ENCODE results near the gene KRT6A. TPM values are rescaled to one million over a fixed set of nuclear protein-coding genes. Genes with fewer than 3 reads are reported as not detected.
"Not testable (repeated sequence)": the region's sequence is repeated elsewhere in the genome, so short reads cannot be mapped to it uniquely, and the experiment has no call there.

The KRT6A gene
- total RNA-seq, 3 donors from 2014 or later (not counting 1 experiment from before 2014, with no cell fraction given) = not detected

GRCh38 chr12:52506858-52507715, 14.0 kb upstream of the KRT6A start:
- peaks cover 16 to 21% of the 10 kb centered on the region in 2 donors for H3K4me1 Mint-ChIP-seq
- peaks cover 5% of the 10 kb centered on the region for H3K27me3 ChIP-seq (ENCODE audit: control insufficient read depth, insufficient read depth, low read length)
- H3K4me3 ChIP-seq (ENCODE audit: low read length) = no peak overlapping the region
- peak overlapping the region; percentile 12 to 49 for H3K27ac Mint-ChIP-seq
- ATAC-seq (peak; percentile 81 to 99 (median 93)), DNase-seq (peak in 1 of 2 donors; percentile 59)
- H3K27ac ChIP-seq (ENCODE audit: low read length) = no peak overlapping the region
- no peaks in the 10 kb centered on the region for H3K9me3 Mint-ChIP-seq
- 6% methylated on average over 2 of the region's 4 CpGs for WGBS (ENCODE audit: insufficient coverage)
- peak; percentile 48 for TF ChIP-seq CTCF (IDR thresholded peaks at IDR 0.05)
- intact Hi-C loops (cut with micrococcal nuclease) = no loop called here
- H3K9me3 ChIP-seq (ENCODE audit: control insufficient read depth, insufficient read depth, low read length) = peaks cover 5% of the 10 kb centered on the region
- H3K36me3 ChIP-seq (ENCODE audit: control insufficient read depth, insufficient read depth, low read length) = no peaks in the 10 kb centered on the region
- H3K27me3 Mint-ChIP-seq (ENCODE audit: low read depth in 2 of 2) = peaks cover 15 to 24% of the 10 kb centered on the region in 2 donors
- peaks cover 5% of the 10 kb centered on the region for H3K36me3 Mint-ChIP-seq
- peaks cover 5% of the 10 kb centered on the region for H3K4me1 ChIP-seq (ENCODE audit: control insufficient read depth, insufficient read depth, low read length)
- peak overlapping the region; percentile 7 for H3K4me3 Mint-ChIP-seq

GRCh38 chr12:52502877-52503276, 9.8 kb upstream of the KRT6A start:
- H3K9me3 Mint-ChIP-seq = no peaks in the 10 kb centered on the region
- intact Hi-C loops (cut with micrococcal nuclease) = no loop called here
- Histone ChIP-seq H3K36me3 (ENCODE audit: control insufficient read depth, insufficient read depth, low read length) (no peaks in the 10 kb centered on the region), H3K27ac (ENCODE audit: low read length) (no peak overlapping the region), H3K4me3 (ENCODE audit: low read length) (no peak overlapping the region), H3K4me1 (ENCODE audit: control insufficient read depth, insufficient read depth, low read length) (peaks cover 5% of the 10 kb centered on the region), H3K9me3 (ENCODE audit: control insufficient read depth, insufficient read depth, low read length) (no peaks in the 10 kb centered on the region), H3K27me3 (ENCODE audit: control insufficient read depth, insufficient read depth, low read length) (peaks cover 5% of the 10 kb centered on the region)
- H3K36me3 Mint-ChIP-seq = peaks cover 5% of the 10 kb centered on the region
- DNase-seq (no peak), ATAC-seq (no peak)
- TF ChIP-seq CTCF (IDR thresholded peaks at IDR 0.05) = no peak
- no CpG with 5 or more reads among the region's 1 CpG for WGBS (ENCODE audit: insufficient coverage)
- peaks cover 20 to 36% of the 10 kb centered on the region in 2 donors for H3K27me3 Mint-ChIP-seq (ENCODE audit: low read depth in 2 of 2)
- H3K4me1 Mint-ChIP-seq = peaks cover 15 to 16% of the 10 kb centered on the region in 2 donors
- no peak overlapping the region for H3K27ac Mint-ChIP-seq
- H3K4me3 Mint-ChIP-seq = no peak overlapping the region

- Mint-ChIP-seq H3K4me3 (no peak overlapping the region), H3K27ac (no peak overlapping the region), H3K4me1 (peaks cover 2 to 4% of the 10 kb centered on the region in 2 donors), H3K9me3 (no peaks in the 10 kb centered on the region), H3K36me3 (peaks cover 5% of the 10 kb centered on the region), H3K27me3 (ENCODE audit: low read depth in 2 of 2) (peaks cover 16 to 32% of the 10 kb centered on the region in 2 donors)
- Histone ChIP-seq H3K4me1 (ENCODE audit: control insufficient read depth, insufficient read depth, low read length) (no peaks in the 10 kb centered on the region), H3K4me3 (ENCODE audit: low read length) (no peak overlapping the region), H3K36me3 (ENCODE audit: control insufficient read depth, insufficient read depth, low read length) (no peaks in the 10 kb centered on the region), H3K27ac (ENCODE audit: low read length) (no peak overlapping the region), H3K27me3 (ENCODE audit: control insufficient read depth, insufficient read depth, low read length) (peaks cover 2% of the 10 kb centered on the region), H3K9me3 (ENCODE audit: control insufficient read depth, insufficient read depth, low read length) (no peaks in the 10 kb centered on the region)
- no peak for DNase-seq
- intact Hi-C loops (cut with micrococcal nuclease) = no loop called here
- TF ChIP-seq CTCF (IDR thresholded peaks at IDR 0.05) = no peak
- 92% methylated on average over 7 of the region's 7 CpGs for WGBS (ENCODE audit: insufficient coverage)
- no peak for ATAC-seq
Observed at GRCh38 chr12:52501490-52501889, 8.4 kb upstream of the KRT6A start.

GRCh38 chr12:52500574-52500973, 7.5 kb upstream of the KRT6A start:
- intact Hi-C loops (cut with micrococcal nuclease); H3K36me3 Mint-ChIP-seq; H3K27ac Mint-ChIP-seq; ATAC-seq; H3K4me3 ChIP-seq (ENCODE audit: low read length); H3K27me3 ChIP-seq (ENCODE audit: control insufficient read depth, insufficient read depth, low read length); DNase-seq; H3K9me3 ChIP-seq (ENCODE audit: control insufficient read depth, insufficient read depth, low read length); H3K27ac ChIP-seq (ENCODE audit: low read length); H3K9me3 Mint-ChIP-seq; H3K4me3 Mint-ChIP-seq; H3K4me1 ChIP-seq (ENCODE audit: control insufficient read depth, insufficient read depth, low read length); H3K36me3 ChIP-seq (ENCODE audit: control insufficient read depth, insufficient read depth, low read length); H3K4me1 Mint-ChIP-seq: not testable (repeated sequence)
- peaks cover 17 to 23% of the 10 kb centered on the region in 2 donors for H3K27me3 Mint-ChIP-seq (ENCODE audit: low read depth in 2 of 2)
- 90% methylated on average over 6 of the region's 6 CpGs for WGBS (ENCODE audit: insufficient coverage)

Measured in natural killer cell (primary cell).